Measurements from ENCODE around the gene RAB10. TPM values are rescaled to one million over a fixed set of nuclear protein-coding genes. Genes with fewer than 3 reads are reported as not detected.
"Not testable (repeated sequence)": the region's sequence is repeated elsewhere in the genome, so short reads cannot be mapped to it uniquely, and the experiment has no call there.

The RAB10 gene
- total RNA-seq, 2 donors from 2014 or later = 70.9 to 86.7 TPM

DNA sequence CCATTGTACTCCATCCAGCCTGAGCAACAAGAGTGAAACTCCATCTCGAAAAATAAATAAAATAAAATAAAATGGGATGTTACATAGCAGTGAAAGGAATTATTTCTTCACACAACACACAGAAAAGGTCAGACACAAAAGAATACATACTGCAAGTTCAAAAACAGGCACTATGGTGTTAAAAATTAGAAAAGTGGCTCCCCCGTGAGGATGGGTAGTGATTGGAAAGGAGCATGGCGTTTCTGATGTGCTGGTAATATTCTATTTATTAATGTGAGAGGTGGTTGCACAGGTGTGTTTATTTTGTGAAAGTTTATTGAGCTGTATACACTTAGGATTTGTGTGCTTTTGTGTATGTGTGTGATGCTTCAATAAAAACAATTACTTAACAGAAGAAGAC is 22.9 kb upstream of the RAB10 start:
- no peak overlapping the region for H3K27ac ChIP-seq
- H3K4me3 ChIP-seq = no peak overlapping the region
- H3K9me3 ChIP-seq = no peaks in the 10 kb centered on the region
- no peaks in the 10 kb centered on the region for H3K27me3 ChIP-seq
- no peaks in the 10 kb centered on the region for H3K36me3 ChIP-seq
- no peak for TF ChIP-seq CTCF (IDR thresholded peaks at IDR 0.05)
- H3K4me1 ChIP-seq = peaks cover 0 to 12% of the 10 kb centered on the region in 2 donors
- DNase-seq (ENCODE audit: low spot score) = no peak

DNA sequence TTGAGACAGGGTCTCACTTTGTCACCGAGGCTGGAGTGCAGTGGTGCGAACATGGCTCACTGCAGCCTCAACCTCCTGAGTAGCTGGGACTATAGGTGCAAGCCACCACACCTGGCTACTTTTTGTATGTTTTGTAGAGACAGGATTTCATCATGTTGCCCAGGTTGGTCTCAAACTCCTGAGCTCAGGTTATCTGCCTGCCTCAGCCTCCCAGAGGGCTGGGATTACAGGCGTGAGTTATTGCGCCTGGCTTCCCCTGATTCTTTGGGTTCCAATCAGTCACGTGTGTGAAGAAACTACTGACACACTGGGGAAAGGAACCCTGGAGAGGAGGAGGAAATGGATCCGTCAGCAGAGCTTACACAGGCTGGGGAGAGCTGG is 22.3 kb upstream of the RAB10 start:
- no peaks in the 10 kb centered on the region for H3K36me3 ChIP-seq
- TF ChIP-seq CTCF (IDR thresholded peaks at IDR 0.05) = no peak
- H3K27ac ChIP-seq = no peak overlapping the region
- H3K4me3 ChIP-seq = no peak overlapping the region
- peaks cover 0 to 12% of the 10 kb centered on the region in 2 donors for H3K4me1 ChIP-seq
- H3K27me3 ChIP-seq = no peaks in the 10 kb centered on the region
- no peak for DNase-seq (ENCODE audit: low spot score)
- H3K9me3 ChIP-seq = no peaks in the 10 kb centered on the region

DNA sequence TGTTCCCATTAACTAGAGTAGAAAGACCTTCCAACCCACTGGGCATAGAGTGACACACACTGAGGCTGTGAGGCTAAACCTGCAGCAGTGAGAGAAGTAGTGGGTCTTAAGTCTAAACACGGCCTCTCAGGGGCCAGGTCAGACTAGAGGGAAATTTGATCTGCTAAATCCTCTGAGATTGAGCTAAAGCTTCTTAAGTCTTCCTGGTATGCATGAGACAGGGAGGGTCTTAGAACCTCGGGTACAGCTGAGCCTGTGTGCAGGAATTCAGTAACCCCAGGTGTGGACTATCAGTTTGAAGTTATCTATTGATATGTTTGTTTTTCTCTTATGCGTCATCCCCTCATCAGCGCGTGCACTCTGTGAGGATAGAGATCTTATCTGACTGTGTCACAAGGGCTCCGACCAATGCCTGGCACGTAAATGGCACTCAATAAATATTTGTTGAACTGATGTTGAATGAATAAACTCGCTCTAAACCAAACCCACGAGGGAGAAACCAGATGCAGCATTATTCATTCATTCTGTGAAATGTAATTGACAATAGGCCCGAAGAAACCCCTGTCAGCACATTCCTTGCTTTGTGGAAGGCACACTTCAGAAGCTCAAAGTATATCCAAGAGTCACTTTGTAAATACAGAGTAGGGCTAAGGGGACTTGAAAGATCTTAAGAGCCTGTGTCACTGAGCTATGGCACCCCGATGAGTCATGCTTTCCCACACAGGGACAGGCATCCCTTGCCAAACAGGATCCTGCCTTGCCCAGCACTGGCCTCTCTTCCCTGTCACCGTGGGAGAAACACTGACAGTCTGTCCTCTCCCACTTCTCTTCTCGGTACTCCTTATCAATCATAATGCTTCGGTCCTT is 21.7 kb upstream of the RAB10 start:
- Histone ChIP-seq H3K4me3 (no peak overlapping the region), H3K4me1 (peaks cover 0 to 12% of the 10 kb centered on the region in 2 donors), H3K27ac (peak overlapping the region in 1 of 2 donors; percentile 64), H3K27me3 (no peaks in the 10 kb centered on the region), H3K9me3 (no peaks in the 10 kb centered on the region), H3K36me3 (no peaks in the 10 kb centered on the region)
- DNase-seq (ENCODE audit: low spot score) = peak; percentile 82
- TF ChIP-seq CTCF (IDR thresholded peaks at IDR 0.05) = no peak

- peaks cover 0 to 27% of the 10 kb centered on the region in 2 donors for H3K4me1 ChIP-seq
- TF ChIP-seq CTCF (IDR thresholded peaks at IDR 0.05) = no peak
- no peak overlapping the region for H3K4me3 ChIP-seq
- no peaks in the 10 kb centered on the region for H3K36me3 ChIP-seq
- no peak for DNase-seq (ENCODE audit: low spot score)
- no peaks in the 10 kb centered on the region for H3K9me3 ChIP-seq
- H3K27ac ChIP-seq = no peak overlapping the region
- no peaks in the 10 kb centered on the region for H3K27me3 ChIP-seq
These were observed 20.2 kb upstream of the RAB10 start for GRCh38 chr2:26013668-26014067.

DNA sequence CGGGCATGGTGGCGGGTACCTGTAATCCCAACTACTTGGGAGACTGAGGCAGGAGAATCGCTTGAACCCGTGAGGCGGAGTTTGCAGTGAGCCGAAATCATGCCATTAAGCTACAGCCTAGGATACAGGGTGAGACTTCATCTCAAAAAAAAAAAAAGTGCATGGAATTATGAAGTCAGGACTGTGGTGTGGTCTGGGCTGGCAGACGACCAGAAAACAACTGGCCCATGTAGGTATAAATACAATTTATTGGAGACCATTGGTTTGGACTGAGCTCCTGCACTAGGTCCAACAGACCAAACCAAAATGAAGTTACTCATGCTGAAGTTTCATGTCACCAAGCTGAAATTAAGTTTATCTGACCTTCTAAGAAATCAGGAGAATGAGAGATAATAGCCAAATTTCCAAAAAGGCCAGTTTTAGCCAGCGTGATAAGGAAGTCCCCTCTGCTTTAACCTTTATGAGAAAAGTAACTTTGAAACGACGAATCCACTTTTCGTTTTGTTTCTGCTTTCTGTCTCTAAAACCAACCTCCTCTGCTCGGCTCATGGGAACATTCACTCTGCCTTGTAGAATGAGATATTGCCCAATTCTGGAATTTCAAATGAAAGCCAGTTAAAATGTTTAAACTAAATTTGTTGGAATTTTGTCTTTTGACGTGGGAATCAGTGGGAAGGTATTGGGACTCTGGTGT is 17.7 kb upstream of the RAB10 start:
- Histone ChIP-seq H3K9me3 (no peaks in the 10 kb centered on the region), H3K36me3 (no peaks in the 10 kb centered on the region), H3K27me3 (no peaks in the 10 kb centered on the region), H3K4me3 (no peak overlapping the region), H3K27ac (no peak overlapping the region), H3K4me1 (peaks cover 0 to 28% of the 10 kb centered on the region in 2 donors)
- TF ChIP-seq CTCF (IDR thresholded peaks at IDR 0.05) = no peak
- no peak for DNase-seq (ENCODE audit: low spot score)

- H3K27ac ChIP-seq; DNase-seq (ENCODE audit: low spot score): not testable (repeated sequence)
- H3K4me1 ChIP-seq = peaks cover 0 to 25% of the 10 kb centered on the region in 2 donors
These were observed 17.2 kb upstream of the RAB10 start for GRCh38 chr2:26016706-26017045.

More at GRCh38 chr2:26016706-26017045, 17.2 kb upstream of the RAB10 start:
- not testable (repeated sequence) for H3K9me3 ChIP-seq, H3K36me3 ChIP-seq, H3K4me3 ChIP-seq, H3K27me3 ChIP-seq
